Esophagus muscularis mucosa (tissue), 4 donors: ENCODE data around the gene GABRB2. TPM values are rescaled to one million over a fixed set of nuclear protein-coding genes. Genes with fewer than 3 reads are reported as not detected.

ENCODE experiments used
- DNase-seq: peaks from one replicate; pipeline ENCODE4 v3.0.0-alpha.2; 2017; ENCODE audit errors: extremely low spot score
- H3K27ac ChIP-seq, 4 donors: fragments of 200-600 bp; sonication (generic); replicated peaks in 1 of 4; 1 replicate in 3 of 4; 2 replicates in 1 of 4; pipeline ENCODE4 v1.5.1; 2016 to 2019; ENCODE audit warnings: mild to moderate bottlenecking in 1 of 4
- H3K27me3 ChIP-seq, 4 donors: fragments of 200-600 bp; sonication (generic); one replicate each; pipeline versions ENCODE4 v1.5.1 to v1.6.0; 2016 to 2019
- H3K36me3 ChIP-seq, 4 donors: fragments of 200-600 bp; sonication (generic); one replicate each; pipeline ENCODE4 v1.5.1; 2016 to 2019
- H3K4me1 ChIP-seq, 4 donors: fragments of 200-600 bp; sonication (generic); one replicate each; pipeline ENCODE4 v1.5.1; 2016 to 2019
- H3K4me3 ChIP-seq, 4 donors: fragments of 200-600 bp; sonication (generic); 1 replicate in 2 of 4; 2 replicates in 2 of 4; pipeline ENCODE4 v1.5.1; 2016 to 2019; ENCODE audit warnings: mild to moderate bottlenecking in 4 of 4, moderate library complexity in 1 of 4
- H3K9me3 ChIP-seq, 4 donors: fragments of 200-600 bp; sonication (generic); 1 replicate in 3 of 4; 2 replicates in 1 of 4; pipeline ENCODE4 v1.5.1; 2016 to 2019
- CTCF ChIP-seq, 3 experiments: fragments of 200-600 bp in 2 of 3; fragments of 450-650 bp in 1 of 3; sonication (generic) in 2 of 3; IDR thresholded peaks; one replicate each; pipeline ENCODE4 v1.5.1; 2017 to 2019; ENCODE audit warnings: antibody characterized with exemption in 3 of 3, mild to moderate bottlenecking in 2 of 3, moderate library complexity in 1 of 3
- EP300 ChIP-seq: sonication (generic); formaldehyde crosslinking; IDR thresholded peaks from one replicate; pipeline ENCODE4 v1.6.1; 2017; ENCODE audit warnings: antibody characterized with exemption
- POLR2A ChIP-seq: fragments of 450-650 bp; IDR thresholded peaks from one replicate; pipeline ENCODE4 v1.6.1; 2017; ENCODE audit warnings: antibody characterized with exemption, moderate library complexity, mild to moderate bottlenecking, low read depth
- POLR2AphosphoS5 ChIP-seq, 2 donors: sonication (generic); formaldehyde crosslinking; IDR thresholded peaks; one replicate each; pipeline ENCODE4 v1.6.1; 2017; ENCODE audit warnings: antibody characterized with exemption in 2 of 2
- WGBS: methylation state at CpG from one replicate; pipeline ENCODE4 v1.1.5; 2018; 5-methylcytosine and 5-hydroxymethylcytosine counted together
- intact Hi-C: fragments of 100-400 bp; cut with DNase I; formaldehyde crosslinking; loops from one replicate; pipeline ENCODE4 v1.15.1; 2023
- total RNA-seq, 4 donors: library from RNA; depleted of rRNA; stranded (reverse); fragments of >200 nt; gene quantifications; one replicate each; pipeline versions ENCODE4 v1.1.0 to v1.2.1, GENCODE V29; 2016

Gene GABRB2
- total RNA-seq, 4 donors from 2014 or later = 0.92 to 1.7 (median 1.2) TPM

- no peak for DNase-seq
- Histone ChIP-seq H3K4me3 (no peak overlapping the region), H3K36me3 (no peaks in the 10 kb centered on the region), H3K27me3 (no peaks in the 10 kb centered on the region), H3K9me3 (no peaks in the 10 kb centered on the region), H3K4me1 (no peaks in the 10 kb centered on the region), H3K27ac (no peak overlapping the region)
- WGBS = 77% methylated on average over 2 of the region's 2 CpGs
- TF ChIP-seq CTCF (IDR thresholded peaks at IDR 0.05) = no peak
- TF ChIP-seq POLR2A = no peak
- no peak for TF ChIP-seq POLR2AphosphoS5 (IDR thresholded peaks at IDR 0.05)
- no peak for TF ChIP-seq EP300
- intact Hi-C loops = no loop called here
These were observed 132.5 kb downstream of the GABRB2 start for GRCh38 chr5:161414037-161414436.

GRCh38 chr5:161412792-161413191, 133.7 kb downstream of the GABRB2 start:
- TF ChIP-seq EP300 (no peak), CTCF (IDR thresholded peaks at IDR 0.05) (no peak), POLR2A (no peak), POLR2AphosphoS5 (IDR thresholded peaks at IDR 0.05) (no peak)
- H3K4me1 ChIP-seq = no peaks in the 10 kb centered on the region
- H3K27me3 ChIP-seq = no peaks in the 10 kb centered on the region
- no peak overlapping the region for H3K27ac ChIP-seq
- no peaks in the 10 kb centered on the region for H3K9me3 ChIP-seq
- H3K36me3 ChIP-seq = no peaks in the 10 kb centered on the region
- intact Hi-C loops = no loop called here
- DNase-seq = no peak
- H3K4me3 ChIP-seq = no peak overlapping the region

DNA sequence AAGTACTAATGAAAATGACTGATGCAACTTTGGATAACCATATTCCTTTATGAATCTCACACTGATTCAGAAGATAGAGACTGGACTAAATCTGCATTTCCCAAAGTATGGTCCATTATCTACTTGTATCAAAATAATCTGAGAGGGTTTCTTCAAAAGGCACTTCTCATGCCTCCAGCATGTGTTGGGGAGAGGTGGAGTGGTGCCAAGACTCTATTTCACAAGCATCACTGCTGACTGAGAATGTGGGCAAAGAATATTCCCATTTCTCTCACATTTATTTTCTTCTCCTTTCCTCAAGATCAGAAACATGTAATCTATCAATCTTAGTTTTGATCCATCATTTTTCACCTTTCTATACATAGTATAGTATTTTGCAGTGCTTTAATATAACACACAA, 135.4 kb downstream of the GABRB2 start:
- Histone ChIP-seq H3K27me3 (no peaks in the 10 kb centered on the region), H3K4me3 (no peak overlapping the region), H3K36me3 (no peaks in the 10 kb centered on the region), H3K9me3 (no peaks in the 10 kb centered on the region), H3K27ac (no peak overlapping the region), H3K4me1 (peaks cover 0 to 7% (median 4%) of the 10 kb centered on the region in 4 donors)
- intact Hi-C loops = no loop called here
- no peak for DNase-seq
- TF ChIP-seq CTCF (IDR thresholded peaks at IDR 0.05) = no peak
- no peak for TF ChIP-seq POLR2A
- TF ChIP-seq POLR2AphosphoS5 (IDR thresholded peaks at IDR 0.05) = no peak
- TF ChIP-seq EP300 = no peak

- H3K27me3 ChIP-seq = no peaks in the 10 kb centered on the region
- intact Hi-C loops = no loop called here
- no peaks in the 10 kb centered on the region for H3K36me3 ChIP-seq
- H3K4me1 ChIP-seq = peaks cover 0 to 7% (median 4%) of the 10 kb centered on the region in 4 donors
- WGBS = 78% methylated on average over 5 of the region's 5 CpGs
- no peaks in the 10 kb centered on the region for H3K9me3 ChIP-seq
- no peak for DNase-seq
- TF ChIP-seq EP300 (no peak), POLR2AphosphoS5 (IDR thresholded peaks at IDR 0.05) (no peak), POLR2A (no peak), CTCF (IDR thresholded peaks at IDR 0.05) (no peak)
- H3K4me3 ChIP-seq = no peak overlapping the region
- no peak overlapping the region for H3K27ac ChIP-seq
These were observed 135.9 kb downstream of the GABRB2 start for GRCh38 chr5:161410640-161411039.

- Histone ChIP-seq H3K4me1 (peaks cover 0 to 7% (median 4%) of the 10 kb centered on the region in 4 donors), H3K36me3 (no peaks in the 10 kb centered on the region), H3K27me3 (no peaks in the 10 kb centered on the region), H3K9me3 (no peaks in the 10 kb centered on the region), H3K4me3 (no peak overlapping the region), H3K27ac (no peak overlapping the region)
- WGBS = 79% methylated on average over 2 of the region's 2 CpGs
- intact Hi-C loops = no loop called here
- DNase-seq = no peak
- TF ChIP-seq POLR2A (no peak), EP300 (no peak), CTCF (IDR thresholded peaks at IDR 0.05) (no peak), POLR2AphosphoS5 (IDR thresholded peaks at IDR 0.05) (no peak)
These were observed 137.1 kb downstream of the GABRB2 start for GRCh38 chr5:161409471-161409870.
